22Rv1 (cell line): ENCODE measurements around the gene KATNB1.

Experiments
- H3K27ac ChIP-seq: fragments of 450-650 bp; 2 replicates; pipeline ENCODE4 v1.5.1; 2017
- CTCF ChIP-seq: fragments of 450-650 bp; IDR thresholded peaks from 2 replicates; pipeline ENCODE4 v1.5.1; 2017; ENCODE audit warnings: mild to moderate bottlenecking
- ZFX ChIP-seq: fragments of 450-650 bp; IDR thresholded peaks from 2 replicates; pipeline ENCODE4 v1.6.1; 2017; ENCODE audit warnings: antibody characterized with exemption, borderline replicate concordance

KATNB1 gene

GRCh38 chr16:57770361-57770760, 34.8 kb downstream of the KATNB1 start:
- no peak for TF ChIP-seq CTCF
- TF ChIP-seq ZFX: no peak
- no peak overlapping the region for H3K27ac ChIP-seq

- TF ChIP-seq CTCF: no peak
- no peak for TF ChIP-seq ZFX
- no peak overlapping the region for H3K27ac ChIP-seq
Observed at GRCh38 chr16:57771141-57771785, 35.7 kb downstream of the KATNB1 start.

- no peak overlapping the region for H3K27ac ChIP-seq
- TF ChIP-seq CTCF (no peak), ZFX (no peak)
Observed at GRCh38 chr16:57773019-57773418, 37.4 kb downstream of the KATNB1 start.

GRCh38 chr16:57773655-57774295, 38.2 kb downstream of the KATNB1 start:
- TF ChIP-seq ZFX (no peak), CTCF (no peak)
- H3K27ac ChIP-seq: no peak overlapping the region

GRCh38 chr16:57774705-57775285, 39.2 kb downstream of the KATNB1 start:
- TF ChIP-seq CTCF (no peak), ZFX (no peak)
- H3K27ac ChIP-seq: no peak overlapping the region

GRCh38 chr16:57775661-57776469, 40.3 kb downstream of the KATNB1 start:
- no peak overlapping the region for H3K27ac ChIP-seq

More at GRCh38 chr16:57775661-57776469, 40.3 kb downstream of the KATNB1 start:
- TF ChIP-seq ZFX (no peak), CTCF (peak; percentile 26; the same call in 1 of the 2 replicates)
